B cell (primary cell): ENCODE results near the gene SLC24A3. TPM values are rescaled to one million over a fixed set of nuclear protein-coding genes. Genes with fewer than 3 reads are reported as not detected.

Source experiments
- ATAC-seq: fragments of 200-7000 bp; cut with Tn5 transposase; one replicate; pipeline ENCODE4 v1.10.0; 2021; ENCODE audit warnings: low read depth, mild to moderate bottlenecking, moderate number of reproducible peaks, moderate library complexity
- CTCF ChIA-PET: fragments of 350-600 bp; sonication (Branson Sonifier 250); formaldehyde crosslinking; loops from one replicate; lab custom pipeline; 2021; ENCODE audit warnings: antibody characterized with exemption, inconsistent platforms; lab: Charles Lee
- POLR2A ChIA-PET: fragments of 350-600 bp; sonication (Branson Sonifier 250); formaldehyde crosslinking; loops from one replicate; lab custom pipeline; 2021; ENCODE audit warnings: antibody characterized with exemption; lab: Charles Lee
- DNase-seq: peaks from one replicate; pipeline ENCODE4 v3.0.0; 2013
- H2AFZ ChIP-seq: 2 replicates; pipeline ENCODE4 v1.6.1; 2012; ENCODE audit warnings: mild to moderate bottlenecking, low read depth, low read length; ENCODE audit not compliant: insufficient read depth, poor library complexity, severe bottlenecking
- H3K27ac ChIP-seq, 2 donors: 1 replicate in 1 of 2; 2 replicates in 1 of 2; pipeline ENCODE4 v1.5.1; 2012 to 2013; ENCODE audit warnings: low read length in 2 of 2, mild to moderate bottlenecking in 2 of 2, moderate library complexity in 1 of 2
- H3K27me3 ChIP-seq, 4 experiments: fragments of 200-600 bp in 1 of 4; sonication (generic) in 1 of 4; replicated peaks in 1 of 4; 1 replicate in 2 of 4; 2 replicates in 2 of 4; pipeline versions ENCODE4 v1.6.1 to v1.7.0; 2013 to 2016; ENCODE audit warnings: low read length in 3 of 4, mild to moderate bottlenecking in 2 of 4, mixed read lengths in 1 of 4, moderate library complexity in 1 of 4; ENCODE audit not compliant: insufficient read depth in 4 of 4, control insufficient read depth in 3 of 4; ENCODE audit errors: control extremely low read depth in 1 of 4
- H3K36me3 ChIP-seq, 2 experiments: replicated peaks in 1 of 2; 1 replicate in 1 of 2; 2 replicates in 1 of 2; pipeline versions ENCODE4 v1.6.1 to v1.7.1; 2013; ENCODE audit warnings: low read length in 1 of 2; ENCODE audit not compliant: insufficient read depth in 2 of 2, control insufficient read depth in 1 of 2; ENCODE audit errors: control extremely low read depth in 1 of 2, extremely low read depth in 1 of 2
- H3K4me1 ChIP-seq, 2 donors: fragments of 200-600 bp in 1 of 2; sonication (generic) in 1 of 2; 1 replicate in 1 of 2; 2 replicates in 1 of 2; pipeline versions ENCODE4 v1.5.1 to v1.6.1; 2013 to 2017; ENCODE audit warnings: low read length in 2 of 2; ENCODE audit not compliant: control insufficient read depth in 2 of 2, insufficient read depth in 2 of 2
- H3K4me2 ChIP-seq: replicated peaks from 2 replicates; pipeline ENCODE3; 2012; ENCODE audit warnings: mild to moderate bottlenecking, low read depth, low read length; ENCODE audit not compliant: poor library complexity, severe bottlenecking
- H3K4me3 ChIP-seq, 5 experiments: fragments of 200-600 bp in 1 of 5; sonication (generic) in 1 of 5; 1 replicate in 3 of 5; 2 replicates in 2 of 5; pipeline versions ENCODE4 v1.5.1 to v1.7.0; 2011 to 2016; ENCODE audit warnings: low read length in 4 of 5, mild to moderate bottlenecking in 4 of 5, low read depth in 2 of 5, control low read depth in 1 of 5, moderate library complexity in 1 of 5; ENCODE audit not compliant: insufficient read depth in 1 of 5; ENCODE audit errors: control extremely low read depth in 1 of 5, extremely low read depth in 1 of 5
- H3K79me2 ChIP-seq: fragments of 200-600 bp; sonication (generic); one replicate; pipeline ENCODE4 v1.6.0; 2016; ENCODE audit warnings: low read length; ENCODE audit not compliant: control insufficient read depth, insufficient read depth
- H3K9ac ChIP-seq: fragments of 200-600 bp; sonication (generic); 2 replicates; pipeline ENCODE4 v1.6.1; 2017; ENCODE audit warnings: mild to moderate bottlenecking, low read length, moderate library complexity
- H3K9me3 ChIP-seq, 3 donors: one replicate each; pipeline versions ENCODE4 v1.6.1 to v1.7.1; 2013; ENCODE audit warnings: low read length in 2 of 3; ENCODE audit not compliant: control insufficient read depth in 2 of 3, insufficient read depth in 1 of 3; ENCODE audit errors: control extremely low read depth in 1 of 3
- H4K20me1 ChIP-seq: 2 replicates; pipeline ENCODE4 v1.6.0; 2012; ENCODE audit warnings: mild to moderate bottlenecking, low read length; ENCODE audit not compliant: insufficient read depth, control insufficient read depth, poor library complexity, severe bottlenecking
- H3K27ac Mint-ChIP-seq: one replicate; pipeline ENCODE4 v1.8.0; 2021; ENCODE audit warnings: mixed read lengths
- H3K27me3 Mint-ChIP-seq: one replicate; pipeline ENCODE4 v1.8.0; 2021; ENCODE audit warnings: mixed read lengths
- H3K4me1 Mint-ChIP-seq: one replicate; pipeline ENCODE4 v1.8.0; 2021; ENCODE audit warnings: mixed read lengths
- H3K4me3 Mint-ChIP-seq: one replicate; pipeline ENCODE4 v1.8.0; 2021; ENCODE audit warnings: mixed read lengths
- H3K9me3 Mint-ChIP-seq: one replicate; pipeline ENCODE4 v1.8.0; 2022; ENCODE audit warnings: mixed read lengths; ENCODE audit not compliant: insufficient read depth
- CTCF ChIP-seq: fragments of 200-600 bp; IDR thresholded peaks from one replicate; pipeline ENCODE4 v1.8.0; 2022; ENCODE audit warnings: antibody characterized with exemption, mild to moderate bottlenecking
- EZH2 ChIP-seq: IDR thresholded peaks from 2 replicates; pipeline ENCODE4 v1.6.1; 2012; ENCODE audit warnings: borderline replicate concordance, low read depth, mild to moderate bottlenecking, moderate library complexity, low read length; ENCODE audit not compliant: insufficient read depth, poor library complexity, severe bottlenecking
- WGBS: methylation state at CpG from one replicate; pipeline ENCODE4 v1.1.5; 2013; ENCODE audit warnings: missing lambda C conversion rate; ENCODE audit not compliant: insufficient coverage; 5-methylcytosine and 5-hydroxymethylcytosine counted together
- intact Hi-C: fragments of 100-400 bp; cut with micrococcal nuclease; formaldehyde crosslinking; loops from one replicate; pipeline ENCODE4 v1.10.0; 2022
- polyA plus RNA-seq: library from polyadenylated mRNA; depleted of rRNA; stranded (reverse); fragments of >200 nt; gene quantifications from 2 replicates; pipeline ENCODE4 v1.2.3, GENCODE V29; 2012
- total RNA-seq, 2 donors: library from RNA; stranded (reverse); fragments of 120-200 nt in 1 of 2; gene quantifications; 1 replicate in 1 of 2; 2 replicates in 1 of 2; pipeline versions ENCODE4 v1.2.3 to v1.2.4, GENCODE V29; 2013 to 2022

The SLC24A3 gene
- total and polyA plus RNA-seq, 2 donors (not counting 1 experiment from before 2014, with no cell fraction given) = not detected

- peaks cover 7% of the 10 kb centered on the region for H3K27me3 Mint-ChIP-seq
- TF ChIP-seq EZH2 = no peak
- no peak overlapping the region for H3K4me2 ChIP-seq
These were observed 381.3 kb downstream of the SLC24A3 start for GRCh38 chr20:19593762-19594161.

GRCh38 chr20:19594896-19595295, 382.5 kb downstream of the SLC24A3 start:
- POLR2A ChIA-PET = no interaction called here
- Histone ChIP-seq H3K9ac (no peak overlapping the region), H3K4me2 (no peak overlapping the region), H3K4me3 (no peak overlapping the region), H3K4me1 (no peaks in the 10 kb centered on the region), H3K27ac (no peak overlapping the region), H4K20me1 (no peaks in the 10 kb centered on the region), H3K27me3 (no peaks in the 10 kb centered on the region), H3K36me3 (no peaks in the 10 kb centered on the region), H3K79me2 (no peaks in the 10 kb centered on the region), H2AFZ (no peak overlapping the region), H3K9me3 (no peaks in the 10 kb centered on the region)
- 79% methylated on average over 4 of the region's 4 CpGs for WGBS
- Mint-ChIP-seq H3K9me3 (no peaks in the 10 kb centered on the region), H3K27ac (no peak overlapping the region), H3K4me1 (no peaks in the 10 kb centered on the region), H3K4me3 (no peak overlapping the region), H3K27me3 (peaks cover 7% of the 10 kb centered on the region)
- CTCF ChIA-PET = no interaction called here
- no peak for DNase-seq
- intact Hi-C loops = no loop called here
- TF ChIP-seq CTCF = no peak
- TF ChIP-seq EZH2 = no peak
- no peak for ATAC-seq

More at GRCh38 chr20:19593762-19594161, 381.3 kb downstream of the SLC24A3 start:
- no peak overlapping the region for H3K9ac ChIP-seq
- H3K36me3 ChIP-seq = no peaks in the 10 kb centered on the region
- no peak overlapping the region for H3K4me3 Mint-ChIP-seq
- no peaks in the 10 kb centered on the region for H3K4me1 Mint-ChIP-seq
- no peaks in the 10 kb centered on the region for H3K9me3 Mint-ChIP-seq
- H3K4me3 ChIP-seq = no peak overlapping the region
- no peaks in the 10 kb centered on the region for H3K27me3 ChIP-seq
- H3K9me3 ChIP-seq = no peaks in the 10 kb centered on the region
- intact Hi-C loops = no loop called here
- no peaks in the 10 kb centered on the region for H3K79me2 ChIP-seq
- no peaks in the 10 kb centered on the region for H4K20me1 ChIP-seq
- CTCF ChIA-PET = no interaction called here
- DNase-seq = no peak
- H3K27ac ChIP-seq = no peak overlapping the region
- ATAC-seq = no peak
- POLR2A ChIA-PET = no interaction called here
- no peaks in the 10 kb centered on the region for H3K4me1 ChIP-seq
- WGBS = 99% methylated on average over 7 of the region's 7 CpGs
- no peak overlapping the region for H3K27ac Mint-ChIP-seq
- no peak overlapping the region for H2AFZ ChIP-seq
